HEK293T (cell line): ENCODE data around the gene BCL3.

Source experiments
- CTCF ChIA-PET: fragments of 350-600 bp; formaldehyde crosslinking; extraction: SDS; loops from one replicate; lab custom pipeline; 2021; ENCODE audit warnings: antibody characterized with exemption, inconsistent platforms; lab: Yijun Ruan, JAX
- POLR2A ChIA-PET: fragments of 350-600 bp; formaldehyde crosslinking; extraction: SDS; loops from one replicate; lab custom pipeline; 2020; ENCODE audit warnings: antibody characterized with exemption, inconsistent platforms; lab: Yijun Ruan, JAX
- DNase-seq: peaks from one replicate; pipeline ENCODE4 v3.0.0; 2012; ENCODE audit warnings: mixed read lengths; ENCODE audit errors: extremely low spot score
- ARNT ChIP-seq: fragments of 450-650 bp; IDR thresholded peaks from 2 replicates; pipeline ENCODE4 v1.6.1; 2017; ENCODE audit warnings: mild to moderate bottlenecking
- BHLHE40 ChIP-seq: fragments of 450-650 bp; IDR thresholded peaks from 2 replicates; pipeline ENCODE4 v1.6.1; 2016; ENCODE audit warnings: mild to moderate bottlenecking, moderate library complexity, borderline replicate concordance
- CTBP1 ChIP-seq: fragments of 450-650 bp; IDR thresholded peaks from 2 replicates; pipeline ENCODE4 v1.6.1; 2016; ENCODE audit warnings: borderline replicate concordance
- ELF4 ChIP-seq: fragments of 450-650 bp; IDR thresholded peaks from 2 replicates; pipeline ENCODE4 v1.6.1; 2017; ENCODE audit warnings: antibody characterized with exemption
- FOXA1 ChIP-seq: fragments of 450-650 bp; IDR thresholded peaks from 2 replicates; pipeline ENCODE4 v1.6.1; 2016; ENCODE audit warnings: mild to moderate bottlenecking
- FOXK2 ChIP-seq: fragments of 450-650 bp; IDR thresholded peaks from 2 replicates; pipeline ENCODE4 v1.6.1; 2016; ENCODE audit warnings: mild to moderate bottlenecking
- FOXM1 ChIP-seq: fragments of 450-650 bp; IDR thresholded peaks from 2 replicates; pipeline ENCODE4 v1.6.1; 2017; ENCODE audit warnings: mild to moderate bottlenecking, borderline replicate concordance
- HDGF ChIP-seq: fragments of 450-650 bp; IDR thresholded peaks from 2 replicates; pipeline ENCODE4 v1.6.1; 2017; ENCODE audit warnings: antibody characterized with exemption, borderline replicate concordance
- L3MBTL2 ChIP-seq: fragments of 450-650 bp; conservative IDR thresholded peaks from 2 replicates; pipeline ENCODE4 v1.6.1; 2016; ENCODE audit warnings: mild to moderate bottlenecking
- LEF1 ChIP-seq: fragments of 450-650 bp; IDR thresholded peaks from 2 replicates; pipeline ENCODE4 v1.6.1; 2017; ENCODE audit warnings: mild to moderate bottlenecking, borderline replicate concordance
- NFRKB ChIP-seq: fragments of 450-650 bp; IDR thresholded peaks from 2 replicates; pipeline ENCODE4 v1.6.1; 2016; ENCODE audit warnings: mild to moderate bottlenecking, moderate library complexity
- SP1 ChIP-seq: fragments of 450-650 bp; IDR thresholded peaks from 2 replicates; pipeline ENCODE4 v1.6.1; 2017
- SUZ12 ChIP-seq: fragments of 450-650 bp; IDR thresholded peaks from 2 replicates; pipeline ENCODE4 v1.6.1; 2016; ENCODE audit warnings: mild to moderate bottlenecking
- TARDBP ChIP-seq: fragments of 450-650 bp; IDR thresholded peaks from 2 replicates; pipeline ENCODE4 v1.6.1; 2016
- ZNF384 ChIP-seq: fragments of 450-650 bp; IDR thresholded peaks from 2 replicates; pipeline ENCODE4 v1.6.1; 2016
- TF ChIP-seq, protein P1 (sequence below): fragments of 450-650 bp; IDR thresholded peaks from 2 replicates; pipeline ENCODE4 v1.6.1; 2016

BCL3 gene

GRCh38 chr19:44725684-44726083, 22.8 kb upstream of the BCL3 start:
- CTCF ChIA-PET: interaction anchor here (2.4 kb wide), 1 partner anchor 45 kb away, joined by 77 read pairs; no protein-coding TSS in a partner anchor
- no peak for TF ChIP-seq CTBP1
- TF ChIP-seq ZNF384: no peak
- no peak for TF ChIP-seq ARNT
- TF ChIP-seq L3MBTL2: no peak
- POLR2A ChIA-PET: no interaction called here
- DNase-seq: no peak

DNA sequence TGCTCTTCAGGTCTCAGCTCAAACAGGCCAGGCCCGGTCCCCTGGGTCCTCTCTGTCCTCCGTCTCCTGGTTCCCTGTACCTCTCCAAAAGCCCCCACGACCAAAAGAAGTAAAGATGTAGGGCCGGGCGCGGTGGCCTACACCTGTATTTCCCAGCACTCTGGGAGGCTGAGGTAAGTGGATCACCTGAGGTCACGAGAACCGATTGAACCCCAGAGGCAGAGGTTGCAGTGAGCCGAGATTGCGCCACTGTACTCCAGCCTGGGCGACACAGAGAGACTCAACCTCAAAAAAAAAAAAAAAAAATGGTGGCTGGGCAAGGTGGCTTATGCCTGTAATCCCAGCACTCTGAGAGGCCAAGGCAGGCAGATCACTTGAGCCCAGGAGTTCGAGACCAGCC, 22.0 kb upstream of the BCL3 start:
- CTCF ChIA-PET: interaction anchor here (0.6 kb wide), 1 partner anchor 13 kb away, joined by 3 read pairs; no protein-coding TSS in a partner anchor
- POLR2A ChIA-PET: no interaction called here
- no peak for DNase-seq
- TF ChIP-seq TARDBP (no peak), CTBP1 (no peak), BHLHE40 (no peak), ARNT (no peak), ELF4 (no peak), NFRKB (no peak)

DNA sequence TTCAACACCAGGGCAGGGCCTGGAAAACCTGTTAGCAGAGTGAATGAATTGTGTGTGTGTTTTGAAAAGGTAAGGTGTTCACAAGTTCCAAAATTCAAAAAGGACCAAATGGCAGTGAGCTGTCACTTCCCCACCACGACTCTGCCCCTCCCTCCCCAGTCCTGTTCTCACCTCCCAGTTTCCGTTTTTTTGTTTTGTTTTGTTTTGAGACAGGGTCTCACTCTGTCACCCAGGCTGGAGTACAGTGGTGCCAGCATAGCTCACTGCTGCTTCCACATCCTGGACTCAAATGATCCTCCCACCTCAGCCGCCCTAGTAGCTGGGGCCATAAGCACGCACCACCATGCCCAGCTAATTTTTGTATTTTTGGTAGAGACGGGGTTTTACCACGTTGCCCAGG, 20.3 kb upstream of the BCL3 start:
- ChIA-PET CTCF (interaction anchor here (0.5 kb wide), 1 partner anchor 129 kb away, joined by 3 read pairs; no protein-coding TSS in a partner anchor), POLR2A (interaction anchor here (1.2 kb wide), 1 partner anchor 43 kb away, joined by 3 read pairs; no protein-coding TSS in a partner anchor)
- TF ChIP-seq, protein P1, sequence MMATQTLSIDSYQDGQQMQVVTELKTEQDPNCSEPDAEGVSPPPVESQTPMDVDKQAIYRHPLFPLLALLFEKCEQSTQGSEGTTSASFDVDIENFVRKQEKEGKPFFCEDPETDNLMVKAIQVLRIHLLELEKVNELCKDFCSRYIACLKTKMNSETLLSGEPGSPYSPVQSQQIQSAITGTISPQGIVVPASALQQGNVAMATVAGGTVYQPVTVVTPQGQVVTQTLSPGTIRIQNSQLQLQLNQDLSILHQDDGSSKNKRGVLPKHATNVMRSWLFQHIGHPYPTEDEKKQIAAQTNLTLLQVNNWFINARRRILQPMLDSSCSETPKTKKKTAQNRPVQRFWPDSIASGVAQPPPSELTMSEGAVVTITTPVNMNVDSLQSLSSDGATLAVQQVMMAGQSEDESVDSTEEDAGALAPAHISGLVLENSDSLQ: no peak
- DNase-seq: no peak

DNA sequence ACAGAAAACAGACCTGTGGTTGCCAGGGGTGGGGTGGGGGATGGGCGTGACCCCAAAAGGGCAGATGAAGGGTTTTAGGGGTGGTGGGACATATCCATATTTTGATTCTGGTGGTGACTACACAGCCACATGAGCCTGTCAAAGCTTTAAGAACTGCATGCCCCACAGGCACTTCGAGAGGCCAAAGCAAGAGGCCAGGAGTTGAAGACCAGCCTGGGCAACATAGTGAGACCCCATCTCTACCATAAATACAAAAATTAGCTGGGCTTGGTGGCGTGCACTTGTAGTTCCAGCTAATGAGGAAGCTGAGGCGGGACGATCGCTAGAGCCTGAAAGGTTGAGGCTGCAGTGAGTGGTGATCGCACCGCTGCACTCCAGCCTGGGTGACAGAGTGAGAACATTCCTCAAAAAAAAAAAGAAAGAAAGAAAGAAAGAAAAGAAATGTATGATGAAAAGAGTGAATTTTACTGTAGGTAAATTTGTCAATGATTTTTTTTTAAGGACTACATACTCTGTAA, 18.9 kb upstream of the BCL3 start:
- POLR2A ChIA-PET: no interaction called here
- DNase-seq: no peak
- CTCF ChIA-PET: no interaction called here
- TF ChIP-seq, protein P1: no peak
- TF ChIP-seq NFRKB (no peak), FOXM1 (no peak), BHLHE40 (no peak), FOXA1 (no peak)

GRCh38 chr19:44731081-44731480, 17.4 kb upstream of the BCL3 start:
- CTCF ChIA-PET: no interaction called here
- POLR2A ChIA-PET: no interaction called here
- TF ChIP-seq TARDBP: no peak
- TF ChIP-seq BHLHE40: no peak
- no peak for TF ChIP-seq ARNT
- TF ChIP-seq FOXK2: no peak
- TF ChIP-seq ELF4: no peak
- TF ChIP-seq L3MBTL2: no peak
- no peak for TF ChIP-seq FOXM1
- no peak for DNase-seq

DNA sequence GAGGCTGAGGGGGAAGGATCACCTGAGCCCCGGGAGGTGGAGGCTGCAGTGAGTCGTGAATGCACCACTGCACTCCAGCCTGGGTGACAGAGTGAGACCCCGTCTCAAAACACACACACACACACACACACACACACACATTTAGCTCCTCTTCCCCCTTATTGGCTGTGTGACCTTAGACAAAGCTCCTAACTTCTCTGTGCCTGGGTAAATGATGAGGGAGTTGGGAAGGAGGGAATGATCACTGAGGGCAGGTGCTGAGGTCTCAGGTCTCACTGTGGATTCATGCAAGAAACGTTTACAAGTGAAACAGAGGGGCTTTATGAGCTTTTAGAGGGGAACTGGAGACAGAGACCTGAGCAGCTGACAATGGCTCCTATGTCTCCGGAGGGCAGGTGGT, 16.9 kb upstream of the BCL3 start:
- ChIA-PET POLR2A (no interaction called here), CTCF (interaction anchor here (1.4 kb wide), 1 partner anchor 8 kb away, joined by 4 read pairs; no protein-coding TSS in a partner anchor)
- no peak for TF ChIP-seq NFRKB
- no peak for TF ChIP-seq ELF4
- TF ChIP-seq SP1: no peak
- TF ChIP-seq FOXM1: no peak
- TF ChIP-seq, protein P1: no peak
- no peak for TF ChIP-seq SUZ12
- no peak for TF ChIP-seq L3MBTL2
- no peak for TF ChIP-seq TARDBP
- no peak for TF ChIP-seq CTBP1
- no peak for TF ChIP-seq ZNF384
- TF ChIP-seq BHLHE40: no peak
- no peak for DNase-seq

GRCh38 chr19:44732235-44733014, 16.1 kb upstream of the BCL3 start:
- no peak for DNase-seq
- ChIA-PET POLR2A (no interaction called here), CTCF (interaction anchor here (1.4 kb wide), 1 partner anchor 9 kb away, joined by 4 read pairs; no protein-coding TSS in a partner anchor)
- TF ChIP-seq TARDBP: no peak
- TF ChIP-seq ELF4: no peak
- TF ChIP-seq, protein P1: no peak
- TF ChIP-seq NFRKB: no peak
- TF ChIP-seq ZNF384: no peak
- no peak for TF ChIP-seq CTBP1
- no peak for TF ChIP-seq L3MBTL2
- no peak for TF ChIP-seq LEF1
- no peak for TF ChIP-seq HDGF
- no peak for TF ChIP-seq FOXA1
- no peak for TF ChIP-seq FOXM1
